HPDE6-E6E7 (cell line): ENCODE data around the gene MORN5.

ENCODE experiments used
- DNase-seq: peaks from one replicate; pipeline ENCODE4 v3.0.0; 2011; ENCODE audit warnings: missing footprints; ENCODE audit errors: extremely low spot score

Gene MORN5

DNA sequence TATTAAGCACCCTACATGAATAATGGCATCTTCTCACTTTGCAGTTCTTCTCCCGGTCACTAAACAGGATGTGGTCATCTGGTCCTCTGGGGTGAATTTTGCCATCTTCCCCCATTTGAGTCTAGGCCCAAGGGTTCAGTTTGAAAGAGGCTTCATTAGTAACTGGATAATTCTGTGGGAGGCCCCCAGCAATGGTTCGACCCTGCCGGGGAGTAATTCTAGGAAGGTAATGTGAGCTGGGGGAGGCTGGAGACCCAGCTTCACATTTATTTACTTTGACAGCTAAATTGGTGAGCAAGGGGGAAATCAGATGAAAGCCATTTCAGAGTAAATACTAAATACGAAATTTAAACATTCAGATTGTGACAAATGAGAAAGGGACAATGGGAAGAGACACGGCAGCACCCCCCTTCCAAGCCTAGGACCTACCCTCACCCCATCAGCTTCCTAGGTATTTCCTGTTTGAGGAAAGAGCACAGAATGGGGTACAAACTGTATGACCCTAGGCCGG, 73.1 kb downstream of the MORN5 start:
- DNase-seq: no peak

DNA sequence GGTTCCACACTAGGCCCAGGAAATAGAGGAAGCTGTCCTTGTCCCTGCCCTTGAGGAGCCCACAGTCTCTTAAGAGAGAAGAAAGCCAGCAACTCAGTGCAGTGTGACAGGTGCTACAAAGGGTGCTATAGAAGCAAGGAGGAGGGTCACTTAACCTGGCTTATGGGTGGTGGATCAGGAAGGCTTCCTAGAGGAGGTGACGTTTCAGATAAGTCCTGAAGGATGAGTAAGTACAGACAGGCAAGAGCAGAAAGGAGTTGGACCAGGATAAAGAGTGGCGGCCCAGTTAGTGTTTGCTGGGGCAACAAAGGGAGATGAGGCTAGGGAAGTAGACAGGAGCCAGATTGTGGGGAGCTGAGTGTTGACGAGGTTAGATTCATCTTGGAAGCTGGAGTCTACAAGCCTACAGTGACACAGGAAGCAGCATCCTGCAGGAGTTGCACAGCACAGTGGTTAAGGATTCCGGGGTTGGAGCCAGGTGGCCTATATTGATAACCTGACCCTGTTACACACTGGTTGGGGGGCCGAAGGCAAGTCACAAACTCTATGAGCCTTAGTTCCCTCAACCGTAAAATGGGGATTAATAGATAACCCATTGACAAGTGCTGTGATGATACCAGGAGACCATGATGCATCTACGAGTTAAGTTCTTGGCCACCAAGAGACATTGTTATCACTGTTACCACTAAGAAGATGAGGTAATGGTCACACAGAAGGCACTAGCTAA, 74.5 kb downstream of the MORN5 start:
- DNase-seq: no peak

- no peak for DNase-seq
These were observed 77.0 kb downstream of the MORN5 start for GRCh38 chr9:122236681-122237080.

DNA sequence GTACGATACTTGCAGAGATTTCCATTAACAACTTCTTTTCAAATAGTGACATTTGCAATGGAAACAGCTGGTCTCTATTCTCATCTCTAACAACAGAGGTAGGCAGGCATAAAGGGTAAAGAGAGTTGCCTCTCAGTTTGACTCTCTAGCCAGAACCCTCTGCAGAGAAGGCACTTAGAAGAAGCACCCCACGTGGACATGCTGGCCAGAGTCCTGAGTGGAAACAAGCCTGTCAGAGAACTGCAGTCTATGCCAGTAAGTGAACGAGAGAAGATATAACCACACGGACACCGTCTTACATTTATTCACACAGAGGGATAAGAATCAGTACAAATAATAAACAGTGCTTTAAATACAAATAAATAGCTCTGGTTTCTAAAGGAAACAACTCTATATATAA, 80.0 kb downstream of the MORN5 start:
- DNase-seq: no peak

DNA sequence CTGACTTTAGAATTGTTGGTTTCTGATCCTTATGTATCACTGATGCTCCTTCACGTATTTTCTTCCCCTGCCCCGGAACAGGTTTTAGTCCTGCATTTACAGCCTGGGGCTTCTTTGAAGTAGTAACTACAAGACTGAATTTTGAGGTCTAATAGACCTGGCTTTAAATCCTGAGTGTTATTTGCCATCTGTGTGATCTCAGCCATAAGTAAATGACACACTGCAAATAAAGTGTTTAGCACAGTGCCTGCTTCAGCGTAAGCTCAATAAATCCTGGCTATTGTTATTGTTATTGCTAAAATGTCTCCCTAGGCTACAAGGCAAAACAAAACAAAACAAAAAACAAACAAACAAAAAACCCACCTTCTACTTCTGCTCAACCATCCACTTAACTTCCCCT, 84.6 kb downstream of the MORN5 start:
- no peak for DNase-seq

DNA sequence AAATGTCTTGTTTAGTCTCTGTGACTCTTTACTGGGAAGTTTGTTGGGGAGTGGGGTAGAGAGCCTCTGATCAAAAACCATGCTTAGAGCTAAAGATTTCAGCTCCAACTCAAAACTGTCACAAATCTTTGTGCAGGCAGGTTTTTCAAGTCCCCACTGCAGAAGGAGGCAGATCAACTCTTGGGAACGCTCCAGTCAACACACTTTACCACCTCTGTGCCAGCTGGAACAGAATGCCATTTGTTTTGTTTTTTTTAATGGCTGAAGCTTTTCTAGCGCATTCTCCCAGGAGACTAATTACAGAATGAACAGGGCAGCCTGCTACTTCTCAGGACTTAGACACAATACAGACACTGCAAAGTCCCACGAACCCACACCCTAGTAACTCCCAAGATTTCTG, 87.0 kb downstream of the MORN5 start:
- DNase-seq: no peak

DNA sequence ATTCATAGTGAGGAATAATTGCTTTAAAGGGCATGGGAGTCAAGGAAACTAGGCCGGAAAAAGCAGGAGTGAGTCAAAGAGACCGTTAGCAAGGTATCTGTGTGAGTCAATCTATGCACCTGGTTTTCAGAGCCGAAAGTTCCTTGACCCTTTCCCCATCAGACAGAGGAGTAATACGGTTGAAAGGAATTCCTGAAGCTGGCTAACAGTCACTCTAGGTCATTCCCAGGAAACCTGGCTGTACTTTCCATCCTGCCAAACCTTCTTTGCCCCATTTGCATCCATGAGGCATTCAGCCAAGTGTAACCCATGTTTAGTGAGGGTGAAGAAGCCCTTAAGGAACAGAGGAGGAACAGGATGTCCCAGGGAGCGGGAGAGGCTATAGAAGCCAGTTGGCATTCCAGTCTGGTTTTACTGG, 88.7 kb downstream of the MORN5 start:
- peak; percentile 69 for DNase-seq
